Activated T-helper 1 cell treated with anti-CD3 and anti-CD28 coated beads, Interleukin-2, amount 50 U/mL, for 16 hours (primary cell): ENCODE measurements around the gene TPSD1.
"Not testable (repeated sequence)": the region's sequence is repeated elsewhere in the genome, so short reads cannot be mapped to it uniquely, and the experiment has no call there.

ENCODE experiments used
- DNase-seq, 2 donors: peaks; one replicate each; pipeline ENCODE4 v3.0.0-alpha.2; 2020; ENCODE audit warnings: low read depth in 1 of 2, low spot score in 1 of 2

TPSD1 gene

GRCh38 chr16:1255276-1256122 is at the start of gene TPSD1:
Gene TPSD1, plus strand, starts transcription at chr16:1256069. Its CDS starts 212 bp downstream, at chr16:1256281.
- not testable (repeated sequence) for DNase-seq

- DNase-seq = no peak
These were observed 49.5 kb upstream of the TPSD1 start for GRCh38 chr16:1206326-1206725.

- no peak for DNase-seq
These were observed 49.1 kb upstream of the TPSD1 start for GRCh38 chr16:1206786-1207185.

GRCh38 chr16:1208239-1208830 is 47.5 kb upstream of the TPSD1 start:
- no peak for DNase-seq

- no peak for DNase-seq
These were observed 46.8 kb upstream of the TPSD1 start for GRCh38 chr16:1209081-1209480.

GRCh38 chr16:1210461-1210860 is 45.4 kb upstream of the TPSD1 start:
- DNase-seq = no peak

GRCh38 chr16:1211451-1212268 is 44.2 kb upstream of the TPSD1 start:
- DNase-seq = no peak

GRCh38 chr16:1212616-1213194 is 43.2 kb upstream of the TPSD1 start:
- no peak for DNase-seq

- no peak for DNase-seq
These were observed 42.6 kb upstream of the TPSD1 start for GRCh38 chr16:1213231-1213630.

- no peak for DNase-seq
These were observed 42.0 kb upstream of the TPSD1 start for GRCh38 chr16:1213796-1214372.

GRCh38 chr16:1214719-1215118 is 41.1 kb upstream of the TPSD1 start:
- DNase-seq = no peak

GRCh38 chr16:1215574-1216295 is 40.1 kb upstream of the TPSD1 start:
- DNase-seq = no peak

GRCh38 chr16:1216296-1216619 is 39.6 kb upstream of the TPSD1 start:
- no peak for DNase-seq

GRCh38 chr16:1216681-1217400 is 39.0 kb upstream of the TPSD1 start:
- no peak for DNase-seq

GRCh38 chr16:1217526-1217925 is 38.3 kb upstream of the TPSD1 start:
- DNase-seq = no peak

- DNase-seq = no peak
These were observed 37.6 kb upstream of the TPSD1 start for GRCh38 chr16:1218061-1218929.

GRCh38 chr16:1218930-1219611 is 36.8 kb upstream of the TPSD1 start:
- no peak for DNase-seq

- DNase-seq = no peak
These were observed 35.7 kb upstream of the TPSD1 start for GRCh38 chr16:1220098-1220728.
